Colonic mucosa (tissue), 4 donors: ENCODE data around the gene DLGAP4. TPM values are rescaled to one million over a fixed set of nuclear protein-coding genes. Genes with fewer than 3 reads are reported as not detected.

Experiments
- DNase-seq: peaks from one replicate; pipeline ENCODE4 v3.0.0-alpha.2; 2020
- H3K27ac ChIP-seq: fragments of 200-600 bp; one replicate; pipeline ENCODE4 v1.8.0; 2021
- H3K27me3 ChIP-seq: fragments of 200-600 bp; one replicate; pipeline ENCODE4 v1.8.0; 2021
- H3K36me3 ChIP-seq: fragments of 200-600 bp; one replicate; pipeline ENCODE4 v1.8.0; 2021
- H3K4me1 ChIP-seq: fragments of 200-600 bp; one replicate; pipeline ENCODE4 v1.8.0; 2021; ENCODE audit warnings: mild to moderate bottlenecking
- H3K4me3 ChIP-seq: fragments of 200-600 bp; one replicate; pipeline ENCODE4 v1.8.0; 2021
- H3K9ac ChIP-seq, 2 donors: one replicate each; pipeline ENCODE4 v1.7.0; 2013; ENCODE audit warnings: control low read depth in 2 of 2, low read depth in 2 of 2, low read length in 2 of 2
- H3K9me3 ChIP-seq: fragments of 200-600 bp; one replicate; pipeline ENCODE4 v1.8.0; 2021
- CTCF ChIP-seq: fragments of 200-600 bp; IDR thresholded peaks from one replicate; pipeline ENCODE4 v1.8.0; 2022; ENCODE audit warnings: antibody characterized with exemption, mild to moderate bottlenecking
- intact Hi-C: fragments of 100-400 bp; cut with DNase I; formaldehyde crosslinking; loops from one replicate; pipeline ENCODE4 v1.14.1; 2022
- total RNA-seq, 2 donors: library from RNA; stranded (reverse); fragmentation: NEBNext Ultra II Directional in 1 of 2; extraction: Animal tissue kit (Norgen Biotek cat#: 25700) in 1 of 2; gene quantifications; one replicate each; pipeline ENCODE4 v1.2.1, GENCODE V29; 2021
- donor health status: healthy.
- donor health status: DM: no; HTN: no; CAD: no.
- donor health status: DM: no; HTN: no; CAD: no.

The DLGAP4 gene
- total RNA-seq, 2 donors from 2014 or later, result 43.1 to 48.6 TPM

GRCh38 chr20:36366623-36367369 lies 60.7 kb downstream of the DLGAP4 start:
- H3K4me3 ChIP-seq, result no peak overlapping the region
- no peaks in the 10 kb centered on the region for H3K4me1 ChIP-seq
- H3K27ac ChIP-seq, result no peak overlapping the region
- DNase-seq, result no peak
- TF ChIP-seq CTCF, result no peak
- no peaks in the 10 kb centered on the region for H3K27me3 ChIP-seq
- no peaks in the 10 kb centered on the region for H3K36me3 ChIP-seq
- no peaks in the 10 kb centered on the region for H3K9me3 ChIP-seq
- no peak overlapping the region for H3K9ac ChIP-seq
- intact Hi-C loops, result no loop called here

GRCh38 chr20:36367370-36367745 lies 61.2 kb downstream of the DLGAP4 start:
- Histone ChIP-seq H3K4me1 (no peaks in the 10 kb centered on the region), H3K9me3 (no peaks in the 10 kb centered on the region), H3K27me3 (no peaks in the 10 kb centered on the region), H3K4me3 (no peak overlapping the region), H3K36me3 (no peaks in the 10 kb centered on the region), H3K9ac (no peak overlapping the region), H3K27ac (no peak overlapping the region)
- no peak for DNase-seq
- TF ChIP-seq CTCF, result no peak
- intact Hi-C loops, result no loop called here

- H3K9me3 ChIP-seq, result no peaks in the 10 kb centered on the region
- H3K36me3 ChIP-seq, result no peaks in the 10 kb centered on the region
- H3K27ac ChIP-seq, result no peak overlapping the region
- no peaks in the 10 kb centered on the region for H3K27me3 ChIP-seq
- no peak for DNase-seq
- H3K9ac ChIP-seq, result no peak overlapping the region
- no peaks in the 10 kb centered on the region for H3K4me1 ChIP-seq
- no peak overlapping the region for H3K4me3 ChIP-seq
- intact Hi-C loops, result no loop called here
- TF ChIP-seq CTCF, result no peak
These were observed 62.0 kb downstream of the DLGAP4 start for GRCh38 chr20:36367907-36368799.

GRCh38 chr20:36368869-36369268 lies 62.7 kb downstream of the DLGAP4 start:
- no peak for TF ChIP-seq CTCF
- DNase-seq, result no peak
- Histone ChIP-seq H3K4me1 (no peaks in the 10 kb centered on the region), H3K27ac (no peak overlapping the region), H3K27me3 (no peaks in the 10 kb centered on the region), H3K9ac (no peak overlapping the region), H3K4me3 (no peak overlapping the region), H3K36me3 (no peaks in the 10 kb centered on the region), H3K9me3 (no peaks in the 10 kb centered on the region)
- intact Hi-C loops, result no loop called here

GRCh38 chr20:36369739-36370138 lies 63.6 kb downstream of the DLGAP4 start:
- DNase-seq, result no peak
- intact Hi-C loops, result no loop called here
- Histone ChIP-seq H3K4me1 (no peaks in the 10 kb centered on the region), H3K4me3 (no peak overlapping the region), H3K36me3 (no peaks in the 10 kb centered on the region), H3K9me3 (no peaks in the 10 kb centered on the region), H3K27ac (no peak overlapping the region), H3K9ac (no peak overlapping the region), H3K27me3 (no peaks in the 10 kb centered on the region)
- no peak for TF ChIP-seq CTCF
